Activated T-helper 1 cell treated with anti-CD3 and anti-CD28 coated beads, Interleukin-2, amount 50 U/mL, for 16 hours (primary cell): ENCODE results near the gene LARGE1.

Experiments used
- DNase-seq, 2 donors: peaks; one replicate each; pipeline ENCODE4 v3.0.0-alpha.2; 2020; ENCODE audit warnings: low read depth in 1 of 2, low spot score in 1 of 2

LARGE1 gene

GRCh38 chr22:33329398-33329797 lies 590.9 kb downstream of the LARGE1 start:
- DNase-seq = no peak

GRCh38 chr22:33328789-33329296 lies 591.4 kb downstream of the LARGE1 start:
- no peak for DNase-seq

GRCh38 chr22:33327348-33327860 lies 592.9 kb downstream of the LARGE1 start:
- DNase-seq = no peak

GRCh38 chr22:33326540-33327295 lies 593.6 kb downstream of the LARGE1 start:
- DNase-seq = no peak

GRCh38 chr22:33325232-33326004 lies 594.9 kb downstream of the LARGE1 start:
- no peak for DNase-seq

- DNase-seq = no peak
These were observed 596.0 kb downstream of the LARGE1 start for GRCh38 chr22:33324228-33324627.

GRCh38 chr22:33321466-33321865 lies 598.8 kb downstream of the LARGE1 start:
- no peak for DNase-seq

GRCh38 chr22:33315954-33316353 lies 604.3 kb downstream of the LARGE1 start:
- DNase-seq = no peak

GRCh38 chr22:33315117-33315516 lies 605.2 kb downstream of the LARGE1 start:
- no peak for DNase-seq

GRCh38 chr22:33314316-33314715 lies 606.0 kb downstream of the LARGE1 start:
- DNase-seq = no peak

- no peak for DNase-seq
These were observed 617.2 kb downstream of the LARGE1 start for GRCh38 chr22:33303099-33303498.

- DNase-seq = no peak
These were observed 617.7 kb downstream of the LARGE1 start for GRCh38 chr22:33302549-33302948.

GRCh38 chr22:33302049-33302545 lies 618.2 kb downstream of the LARGE1 start:
- no peak for DNase-seq

GRCh38 chr22:33300165-33300564 lies 620.1 kb downstream of the LARGE1 start:
- no peak for DNase-seq

GRCh38 chr22:33299245-33299956 lies 620.9 kb downstream of the LARGE1 start:
- no peak for DNase-seq

- no peak for DNase-seq
These were observed 623.3 kb downstream of the LARGE1 start for GRCh38 chr22:33296941-33297340.

GRCh38 chr22:33288078-33288477 lies 632.2 kb downstream of the LARGE1 start:
- DNase-seq = no peak

- DNase-seq = no peak
These were observed 645.2 kb downstream of the LARGE1 start for GRCh38 chr22:33275073-33275443.

- DNase-seq = no peak
These were observed 645.8 kb downstream of the LARGE1 start for GRCh38 chr22:33274214-33275072.

- DNase-seq = no peak
These were observed 647.4 kb downstream of the LARGE1 start for GRCh38 chr22:33272871-33273270.
